Measurements from ENCODE around the gene XRCC5.

DNA sequence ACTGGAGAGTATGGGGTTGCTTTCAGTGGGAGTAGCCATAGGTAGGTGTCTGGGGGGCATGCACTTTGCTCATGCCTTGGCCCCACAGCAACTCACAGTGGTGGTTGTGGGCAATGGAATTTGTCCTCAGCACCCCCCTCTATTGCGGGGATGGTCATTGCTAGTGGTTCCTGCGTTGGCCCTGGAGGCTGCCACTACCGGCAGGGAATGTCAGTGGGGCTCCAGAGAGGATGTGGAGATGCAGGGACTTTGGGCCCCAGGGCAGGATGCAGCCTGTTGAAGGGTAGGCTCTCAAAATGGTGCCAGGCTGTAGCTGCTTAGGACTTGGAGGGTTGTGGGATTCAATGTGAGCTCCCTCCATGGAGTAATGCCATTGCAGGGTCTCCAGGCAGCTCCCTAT, 125.0 kb downstream of the XRCC5 start:
- TF ChIP-seq POLR2A (IDR thresholded peaks at IDR 0.05; ENCODE audit: low read depth, low read length): no peak
- TF ChIP-seq SPI1 (IDR thresholded peaks at IDR 0.05; ENCODE audit: low read depth, low read length): no peak
- no peak for TF ChIP-seq POLR2AphosphoS5 (IDR thresholded peaks at IDR 0.05; ENCODE audit: low read depth, low read length)
- no peak for TF ChIP-seq PAX5 (IDR thresholded peaks at IDR 0.05; ENCODE audit: insufficient read depth, low read length, severe bottlenecking)
- no peak for TF ChIP-seq TAF1 (IDR thresholded peaks at IDR 0.05; ENCODE audit: low read depth, low read length)

All from GM12891 (cell line).